Measurements from ENCODE around the gene HOXA9.

The HOXA9 gene

DNA sequence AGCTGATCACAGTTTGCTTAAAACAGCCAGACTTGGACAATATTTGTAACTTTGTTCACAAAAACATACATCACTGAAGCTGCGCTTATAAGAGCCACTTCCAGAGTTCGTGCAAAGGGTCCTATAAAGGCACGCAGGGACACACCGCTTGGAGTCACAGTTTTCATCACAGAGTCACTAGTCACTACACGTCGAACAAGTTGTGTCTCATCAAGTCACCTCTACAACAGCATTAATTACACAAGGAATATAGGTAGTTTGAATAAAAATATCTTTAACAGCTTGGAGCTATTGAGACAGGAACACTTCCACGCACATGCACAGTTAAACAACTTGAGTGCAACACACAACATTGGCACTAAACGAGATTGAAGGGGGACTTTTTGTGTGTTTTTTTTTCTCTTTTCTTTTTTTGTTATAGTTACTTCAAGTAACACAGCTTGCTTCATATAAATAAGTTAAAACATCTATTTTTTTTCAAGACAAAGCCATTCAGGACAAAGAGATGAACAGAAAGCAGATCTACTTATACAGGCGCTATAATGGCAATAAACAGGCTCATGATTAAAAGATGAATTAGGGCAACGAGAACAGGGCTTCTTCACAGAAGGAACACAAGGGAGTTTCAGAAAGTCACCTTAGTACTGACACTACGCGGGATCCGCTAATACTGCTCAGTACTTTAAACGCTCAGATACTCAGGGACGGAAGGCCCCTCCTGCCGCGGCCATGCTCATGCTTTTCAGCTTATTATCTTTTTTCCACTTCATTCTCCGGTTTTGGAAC lies 24.0 kb downstream of the HOXA9 start:
- DNase-seq: no peak

GRCh38 chr7:27140126-27140857 lies 25.0 kb downstream of the HOXA9 start:
- DNase-seq: no peak

GRCh38 chr7:27139334-27140125 lies 25.8 kb downstream of the HOXA9 start:
- no peak for DNase-seq

DNA sequence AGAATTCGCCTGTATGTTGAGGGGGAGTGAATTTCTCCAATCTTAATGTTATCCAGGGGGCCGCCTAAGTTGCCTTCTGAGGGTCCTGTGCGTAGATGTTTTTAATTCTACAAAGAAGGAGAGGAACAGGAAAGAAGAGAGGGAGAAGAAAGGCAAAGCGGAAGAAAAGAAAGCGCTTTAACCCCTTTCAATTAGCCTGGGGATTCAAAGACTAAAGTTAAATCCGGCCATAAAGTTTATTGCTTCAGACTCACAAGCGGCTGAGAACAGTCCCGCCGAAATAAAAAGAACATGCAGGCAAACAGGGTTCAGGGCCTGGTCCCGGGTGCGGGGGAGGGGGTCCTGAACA lies 26.4 kb downstream of the HOXA9 start:
- DNase-seq: no peak

GRCh38 chr7:27138472-27138871 lies 26.9 kb downstream of the HOXA9 start:
- no peak for DNase-seq

GRCh38 chr7:27137640-27138315 lies 27.6 kb downstream of the HOXA9 start:
- DNase-seq: no peak

GRCh38 chr7:27134392-27134791 lies 30.9 kb downstream of the HOXA9 start:
- no peak for DNase-seq

DNA sequence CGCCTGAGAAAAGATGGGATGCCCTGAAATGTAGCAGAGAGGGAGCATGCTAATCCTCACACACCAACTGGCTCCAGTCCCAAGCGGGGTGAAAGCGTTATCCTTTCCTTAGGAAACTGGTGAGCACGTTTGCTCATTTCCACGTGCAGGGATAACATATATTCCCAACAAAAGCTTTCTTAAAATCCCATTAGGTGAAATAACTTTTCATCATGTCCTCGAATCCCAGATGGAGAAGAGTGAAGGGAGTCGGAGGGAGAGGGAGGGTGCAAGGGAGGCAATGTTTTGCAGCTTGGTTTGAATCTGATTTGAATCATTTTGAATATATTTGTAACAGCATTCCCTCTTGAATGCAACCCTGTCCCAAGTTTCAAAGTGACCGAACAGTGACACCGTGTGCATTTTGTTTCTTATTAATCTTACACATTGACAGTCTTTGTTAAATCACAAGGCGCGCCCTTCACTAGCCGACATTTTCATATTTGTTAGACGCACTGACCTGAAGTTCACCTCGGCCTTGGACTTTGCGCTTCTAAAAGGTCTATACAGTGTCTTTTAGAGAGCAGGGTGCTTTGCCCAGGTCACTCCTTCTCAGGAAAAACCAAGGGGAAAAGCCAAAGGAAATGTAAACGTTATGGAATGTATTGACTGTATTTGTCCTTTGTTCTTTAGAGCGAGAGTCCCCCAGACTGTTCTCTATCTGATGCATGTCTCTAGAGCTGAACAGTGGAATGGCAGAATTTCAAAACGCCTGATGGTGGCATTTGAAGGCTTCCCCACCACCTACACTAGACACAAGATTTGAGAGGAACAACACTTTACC lies 31.7 kb downstream of the HOXA9 start:
- no peak for DNase-seq

DNA sequence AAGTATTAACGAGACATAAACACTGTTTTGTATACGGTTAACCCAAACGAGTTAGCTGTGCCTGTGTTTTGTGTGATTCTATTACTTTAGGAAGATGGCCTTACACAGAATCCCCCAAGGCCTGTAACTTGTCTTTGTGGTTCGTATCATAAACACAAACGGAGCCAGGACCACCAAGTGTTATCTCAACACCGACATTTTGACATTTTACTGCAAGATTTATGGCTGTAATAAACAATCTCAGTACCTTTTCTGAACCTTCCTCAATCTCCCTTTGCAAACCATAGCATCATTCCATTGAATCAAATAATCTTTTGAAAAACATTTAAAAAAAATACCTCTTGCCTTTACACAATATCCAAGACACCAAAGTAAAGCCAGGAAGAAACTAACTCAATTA lies 32.4 kb downstream of the HOXA9 start:
- DNase-seq: no peak

DNA sequence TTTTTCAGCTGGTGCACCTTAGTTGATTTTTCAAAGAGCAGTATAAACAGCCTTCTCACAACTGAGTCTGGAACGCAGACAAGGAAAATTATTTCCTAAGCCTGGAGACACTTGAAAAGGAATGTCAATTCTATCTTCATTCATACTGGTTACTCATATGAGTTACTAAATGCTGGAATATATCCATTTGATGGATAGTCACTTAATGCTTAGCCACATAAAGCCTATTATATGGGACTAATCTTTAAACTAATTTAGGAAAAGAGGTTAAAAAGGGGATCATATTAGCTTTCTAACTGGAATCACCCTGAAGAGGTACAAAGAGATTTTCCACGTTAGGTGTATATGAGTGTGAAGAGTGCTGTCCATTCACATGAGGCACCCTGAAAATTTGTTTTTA lies 33.1 kb downstream of the HOXA9 start:
- DNase-seq: no peak

DNA sequence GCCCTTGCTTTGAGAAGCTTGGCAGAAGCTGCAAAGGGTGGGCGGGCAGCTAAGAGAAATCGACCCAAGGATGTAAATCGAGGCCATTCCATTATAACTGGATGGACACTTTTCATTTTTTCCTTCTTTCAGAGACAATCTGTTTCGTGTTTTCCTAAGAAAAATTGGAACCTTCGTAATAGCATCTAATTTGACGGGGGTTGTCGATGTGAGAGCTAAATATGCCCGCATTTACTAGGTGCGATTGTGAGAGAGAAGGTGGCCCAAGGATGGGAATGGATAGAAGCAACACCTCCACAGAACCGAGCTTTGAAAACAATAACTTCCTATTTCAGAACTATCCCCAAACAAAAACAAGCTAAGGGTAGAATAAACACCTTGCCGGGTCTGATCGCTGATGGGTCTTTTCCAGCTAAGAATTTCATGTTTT lies 33.9 kb downstream of the HOXA9 start:
- no peak for DNase-seq

- DNase-seq: no peak
Observed at GRCh38 chr7:27130540-27131389, 34.6 kb downstream of the HOXA9 start, which contains the start of gene HOXA4. TSS of gene HOXA4 (minus strand) at chr7:27130757. CDS start at chr7:27130733, 24 bp downstream.

DNA sequence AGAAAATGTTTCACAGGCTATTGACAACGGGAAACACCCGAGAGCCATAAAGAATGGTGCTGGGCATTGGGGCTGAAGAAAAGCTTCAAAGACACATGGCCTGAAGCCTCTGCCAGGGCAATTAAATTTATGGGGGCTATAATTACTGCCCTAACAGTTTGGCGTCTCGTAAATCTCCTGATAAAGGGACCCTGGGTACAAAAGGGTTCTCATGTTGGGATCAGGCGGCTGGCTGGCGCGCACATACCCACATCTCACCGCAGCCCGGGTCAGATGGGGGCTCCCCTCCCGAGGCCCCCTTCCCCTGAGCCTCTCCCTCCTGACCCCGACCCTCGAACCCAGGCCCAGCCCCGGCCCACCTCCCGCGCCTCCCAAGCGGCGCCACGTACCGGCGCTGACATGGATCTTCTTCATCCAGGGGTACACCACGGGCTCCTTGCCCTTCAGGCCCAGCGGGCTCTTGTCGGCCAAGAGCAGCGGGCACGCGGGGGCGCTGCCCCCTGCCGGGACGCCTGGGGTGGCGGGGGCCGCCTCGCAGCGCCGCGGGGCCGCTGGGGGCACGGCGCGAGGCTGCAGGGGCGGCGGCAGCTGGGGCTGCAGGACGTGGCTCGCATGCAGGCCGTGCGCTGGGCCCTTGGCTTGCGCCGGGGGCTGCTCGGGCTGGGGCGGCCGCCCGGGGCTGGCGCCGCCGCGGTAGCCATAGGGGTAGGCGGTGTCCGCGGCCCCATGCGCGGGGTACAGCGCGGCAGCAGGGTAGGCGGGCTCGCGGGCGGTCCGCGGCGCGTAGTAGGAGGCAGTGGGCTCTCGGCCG lies 35.4 kb downstream of the HOXA9 start:
- no peak for DNase-seq

- no peak for DNase-seq
Observed at GRCh38 chr7:27128776-27129728, 36.3 kb downstream of the HOXA9 start.

GRCh38 chr7:27128034-27128433 lies 37.3 kb downstream of the HOXA9 start:
- no peak for DNase-seq

- no peak for DNase-seq
Observed at GRCh38 chr7:27126596-27127327, 38.6 kb downstream of the HOXA9 start.

DNA sequence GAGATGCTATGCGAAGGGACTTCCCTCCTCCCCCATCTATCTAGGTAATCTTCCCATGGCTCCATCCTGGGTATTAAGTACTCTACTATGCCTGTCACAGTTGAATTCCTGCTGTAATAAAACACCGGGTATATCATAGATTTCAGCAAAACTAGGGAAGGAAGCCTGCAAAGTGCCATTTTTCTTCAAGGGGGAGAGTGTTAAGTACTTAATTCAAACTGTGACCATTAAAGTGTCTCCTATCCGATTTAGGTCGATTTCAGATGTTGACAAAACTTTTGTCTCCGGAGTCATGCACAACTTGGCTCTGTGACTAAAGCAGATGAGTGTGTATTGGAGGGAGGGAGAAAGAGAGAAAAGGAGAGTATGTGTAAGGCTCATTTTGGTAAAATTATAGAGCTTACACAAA lies 39.3 kb downstream of the HOXA9 start:
- DNase-seq: no peak

Measured in NCI-H2227 treated with DMSO at 0.1 percent for 48 hours (cell line).